ENCODE data around the gene ARNT2. TPM values are rescaled to one million over a fixed set of nuclear protein-coding genes. Genes with fewer than 3 reads are reported as not detected.

ARNT2 gene
- total RNA-seq, 1 experiment from 2014 or later = 7.0 TPM

DNA sequence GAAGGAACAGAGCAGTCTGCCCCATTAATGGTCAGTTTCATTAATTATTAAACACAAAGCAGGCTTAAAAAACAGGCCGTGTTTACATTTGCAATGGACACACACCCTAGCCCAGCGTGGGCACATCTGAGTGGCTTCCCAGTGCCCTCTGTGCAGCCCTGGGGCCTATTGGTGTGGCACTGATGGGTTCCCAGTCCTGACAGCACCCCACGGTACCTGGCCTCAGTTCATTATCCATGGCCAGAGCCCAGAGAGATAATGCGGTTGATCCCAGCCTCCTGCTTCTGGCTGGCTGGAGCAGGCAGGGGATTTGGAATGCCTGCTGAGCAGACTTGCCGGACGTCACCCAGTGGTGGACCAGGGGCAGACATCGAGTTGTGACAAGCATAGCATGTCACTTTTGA is 180.4 kb downstream of the ARNT2 start:
- H3K9me3 Mint-ChIP-seq = no peaks in the 10 kb centered on the region
- H3K4me1 Mint-ChIP-seq = peaks cover 26% of the 10 kb centered on the region
- no peaks in the 10 kb centered on the region for H3K27me3 Mint-ChIP-seq (ENCODE audit: low read depth)
- TF ChIP-seq JUN (CRISPR knock-in tag; IDR thresholded peaks at IDR 0.05) = no peak
- TF ChIP-seq RELA (CRISPR knock-in tag; IDR thresholded peaks at IDR 0.05; ENCODE audit: borderline replicate concordance) = no peak
- TF ChIP-seq ZNF416 (CRISPR knock-in tag; IDR thresholded peaks at IDR 0.05) = no peak
- TF ChIP-seq ZNF121 (CRISPR knock-in tag; IDR thresholded peaks at IDR 0.05) = no peak
- no peak for TF ChIP-seq ZNF396 (CRISPR knock-in tag; IDR thresholded peaks at IDR 0.05; ENCODE audit: borderline replicate concordance)
- TF ChIP-seq ZSCAN18 (CRISPR knock-in tag; IDR thresholded peaks at IDR 0.05) = no peak
- no peak for TF ChIP-seq STAT6 (CRISPR knock-in tag; conservative IDR thresholded peaks at IDR 0.05; ENCODE audit: low read depth)
- no peak for TF ChIP-seq ZNF263 (CRISPR knock-in tag; IDR thresholded peaks at IDR 0.05; ENCODE audit: low read depth)
- H3K36me3 Mint-ChIP-seq = no peaks in the 10 kb centered on the region
- no peak for ATAC-seq
- H3K27ac Mint-ChIP-seq = no peak overlapping the region
- CTCF ChIA-PET = interaction anchor here (2.3 kb wide), 1 partner anchor 17 kb away, joined by 5 read pairs; no protein-coding TSS in a partner anchor
- POLR2A ChIA-PET = no interaction called here
- H3K4me3 Mint-ChIP-seq = no peak overlapping the region
- no peak for DNase-seq (ENCODE audit: low spot score)

GRCh38 chr15:80584973-80585525 is 180.9 kb downstream of the ARNT2 start:
- H3K27ac Mint-ChIP-seq = no peak overlapping the region
- H3K9me3 Mint-ChIP-seq = no peaks in the 10 kb centered on the region
- ChIA-PET POLR2A (no interaction called here), CTCF (interaction anchor here (0.7 to 2.3 kb wide), 2 partner anchors 18 to 192 kb away, joined by 5 read pairs; no protein-coding TSS in a partner anchor)
- H3K4me3 Mint-ChIP-seq = no peak overlapping the region
- H3K36me3 Mint-ChIP-seq = no peaks in the 10 kb centered on the region
- H3K4me1 Mint-ChIP-seq = peaks cover 26% of the 10 kb centered on the region
- DNase-seq (ENCODE audit: low spot score) = no peak
- no peaks in the 10 kb centered on the region for H3K27me3 Mint-ChIP-seq (ENCODE audit: low read depth)
- ATAC-seq = no peak
- TF ChIP-seq ATF1 (CRISPR knock-in tag; IDR thresholded peaks at IDR 0.05) (no peak), ZNF281 (CRISPR knock-in tag; IDR thresholded peaks at IDR 0.05) (no peak), CDX4 (CRISPR knock-in tag; IDR thresholded peaks at IDR 0.05; ENCODE audit: borderline replicate concordance) (no peak), PREB (CRISPR knock-in tag; IDR thresholded peaks at IDR 0.05; ENCODE audit: borderline replicate concordance) (no peak), NR3C1 (CRISPR knock-in tag; conservative IDR thresholded peaks at IDR 0.05; ENCODE audit: low read depth) (no peak), CREM (CRISPR knock-in tag; IDR thresholded peaks at IDR 0.05) (no peak), ZNF396 (CRISPR knock-in tag; IDR thresholded peaks at IDR 0.05; ENCODE audit: borderline replicate concordance) (no peak), CBFB (CRISPR knock-in tag; IDR thresholded peaks at IDR 0.05; ENCODE audit: low read depth) (no peak), ZNF416 (CRISPR knock-in tag; IDR thresholded peaks at IDR 0.05) (no peak), ELF4 (CRISPR knock-in tag; IDR thresholded peaks at IDR 0.05; ENCODE audit: low read depth) (no peak), NFYB (CRISPR knock-in tag; conservative IDR thresholded peaks at IDR 0.05; ENCODE audit: low read depth) (no peak), EMX1 (CRISPR knock-in tag; IDR thresholded peaks at IDR 0.05) (no peak), MXD4 (CRISPR knock-in tag; IDR thresholded peaks at IDR 0.05; ENCODE audit: borderline replicate concordance) (no peak), TEAD4 (CRISPR knock-in tag; IDR thresholded peaks at IDR 0.05) (no peak), FOXJ3 (CRISPR knock-in tag; IDR thresholded peaks at IDR 0.05; ENCODE audit: borderline replicate concordance) (no peak)
- TF ChIP-seq, protein P1, sequence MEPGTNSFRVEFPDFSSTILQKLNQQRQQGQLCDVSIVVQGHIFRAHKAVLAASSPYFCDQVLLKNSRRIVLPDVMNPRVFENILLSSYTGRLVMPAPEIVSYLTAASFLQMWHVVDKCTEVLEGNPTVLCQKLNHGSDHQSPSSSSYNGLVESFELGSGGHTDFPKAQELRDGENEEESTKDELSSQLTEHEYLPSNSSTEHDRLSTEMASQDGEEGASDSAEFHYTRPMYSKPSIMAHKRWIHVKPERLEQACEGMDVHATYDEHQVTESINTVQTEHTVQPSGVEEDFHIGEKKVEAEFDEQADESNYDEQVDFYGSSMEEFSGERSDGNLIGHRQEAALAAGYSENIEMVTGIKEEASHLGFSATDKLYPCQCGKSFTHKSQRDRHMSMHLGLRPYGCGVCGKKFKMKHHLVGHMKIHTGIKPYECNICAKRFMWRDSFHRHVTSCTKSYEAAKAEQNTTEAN (CRISPR knock-in tag; IDR thresholded peaks at IDR 0.05) = no peak
- TF ChIP-seq, protein P2, sequence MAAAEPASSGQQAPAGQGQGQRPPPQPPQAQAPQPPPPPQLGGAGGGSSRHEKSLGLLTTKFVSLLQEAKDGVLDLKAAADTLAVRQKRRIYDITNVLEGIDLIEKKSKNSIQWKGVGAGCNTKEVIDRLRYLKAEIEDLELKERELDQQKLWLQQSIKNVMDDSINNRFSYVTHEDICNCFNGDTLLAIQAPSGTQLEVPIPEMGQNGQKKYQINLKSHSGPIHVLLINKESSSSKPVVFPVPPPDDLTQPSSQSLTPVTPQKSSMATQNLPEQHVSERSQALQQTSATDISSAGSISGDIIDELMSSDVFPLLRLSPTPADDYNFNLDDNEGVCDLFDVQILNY (CRISPR knock-in tag; IDR thresholded peaks at IDR 0.05) = no peak
